SK-N-SH treated with all-trans-retinoic acid at 6 μM for 48 hours (cell line): ENCODE data around the gene THRAP3.

Source experiments
- GLIS3 ChIP-seq: fragments of 250-450 bp; sonication (Bioruptor Pico); IDR thresholded peaks from 2 replicates; pipeline ENCODE4 v1.5.0; 2020; ENCODE audit warnings: mild to moderate bottlenecking, moderate library complexity
- ISL1 ChIP-seq: fragments of 250-450 bp; sonication (Bioruptor Pico); IDR thresholded peaks from 2 replicates; pipeline ENCODE4 v2.1.2; 2022; ENCODE audit warnings: mild to moderate bottlenecking, moderate library complexity
- OSR1 ChIP-seq: fragments of 250-450 bp; sonication (Bioruptor Pico); IDR thresholded peaks from 2 replicates; pipeline ENCODE4 v1.8.0; 2022; ENCODE audit warnings: moderate library complexity, mild to moderate bottlenecking, inconsistent platforms
- PATZ1 ChIP-seq: fragments of 250-450 bp; sonication (Bioruptor Pico); IDR thresholded peaks from 2 replicates; pipeline ENCODE4 v1.8.0; 2020; ENCODE audit warnings: mild to moderate bottlenecking, moderate library complexity, borderline replicate concordance
- ZFP3 ChIP-seq: fragments of 250-450 bp; sonication (Bioruptor Pico); IDR thresholded peaks from 2 replicates; pipeline ENCODE4 v1.5.0; 2020; ENCODE audit warnings: mild to moderate bottlenecking, moderate library complexity
- ZFP30 ChIP-seq: fragments of 450-650 bp; formaldehyde crosslinking; IDR thresholded peaks from 2 replicates; pipeline ENCODE4 v1.5.0; 2022; ENCODE audit warnings: mild to moderate bottlenecking, moderate library complexity
- TF ChIP-seq, protein P1 (sequence below): fragments of 250-450 bp; sonication (Bioruptor Pico); IDR thresholded peaks from 2 replicates; pipeline ENCODE4 v1.5.1; 2021; ENCODE audit warnings: mild to moderate bottlenecking, moderate library complexity

DNA sequence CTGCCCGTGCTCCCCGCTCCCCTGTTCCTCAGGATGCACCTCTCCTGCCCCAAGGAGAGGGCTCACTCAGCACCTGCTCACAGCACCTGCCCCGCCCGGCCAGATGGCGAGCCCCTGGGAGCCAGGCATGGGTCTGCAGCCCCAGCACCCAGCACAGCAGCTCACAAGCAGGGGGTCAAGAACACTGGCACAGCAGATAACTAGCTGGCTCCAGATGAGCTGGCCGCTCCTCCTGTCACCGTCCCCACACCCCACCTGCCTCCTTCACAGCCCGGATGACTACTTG, 120.1 kb downstream of the THRAP3 start:
- TF ChIP-seq PATZ1, result no peak
- no peak for TF ChIP-seq ZFP3 (CRISPR knock-in tag)
- TF ChIP-seq GLIS3, result no peak
- no peak for TF ChIP-seq OSR1 (CRISPR knock-in tag)
- no peak for TF ChIP-seq ISL1
- no peak for TF ChIP-seq ZFP30 (CRISPR knock-in tag)
- TF ChIP-seq, protein P1, sequence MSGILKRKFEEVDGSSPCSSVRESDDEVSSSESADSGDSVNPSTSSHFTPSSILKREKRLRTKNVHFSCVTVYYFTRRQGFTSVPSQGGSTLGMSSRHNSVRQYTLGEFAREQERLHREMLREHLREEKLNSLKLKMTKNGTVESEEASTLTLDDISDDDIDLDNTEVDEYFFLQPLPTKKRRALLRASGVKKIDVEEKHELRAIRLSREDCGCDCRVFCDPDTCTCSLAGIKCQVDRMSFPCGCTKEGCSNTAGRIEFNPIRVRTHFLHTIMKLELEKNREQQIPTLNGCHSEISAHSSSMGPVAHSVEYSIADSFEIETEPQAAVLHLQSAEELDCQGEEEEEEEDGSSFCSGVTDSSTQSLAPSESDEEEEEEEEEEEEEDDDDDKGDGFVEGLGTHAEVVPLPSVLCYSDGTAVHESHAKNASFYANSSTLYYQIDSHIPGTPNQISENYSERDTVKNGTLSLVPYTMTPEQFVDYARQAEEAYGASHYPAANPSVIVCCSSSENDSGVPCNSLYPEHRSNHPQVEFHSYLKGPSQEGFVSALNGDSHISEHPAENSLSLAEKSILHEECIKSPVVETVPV (CRISPR knock-in tag), result no peak
